Ectodermal cell (in vitro differentiated cells): ENCODE results near the gene CHST3.

Source experiments
- H3K27ac ChIP-seq: 2 replicates; pipeline ENCODE4 v1.7.0; 2013; ENCODE audit warnings: mild to moderate bottlenecking, low read depth, low read length; ENCODE audit not compliant: insufficient read depth, poor library complexity, severe bottlenecking
- H3K27me3 ChIP-seq: 2 replicates; pipeline ENCODE4 v1.7.0; 2013; ENCODE audit warnings: mild to moderate bottlenecking, low read length; ENCODE audit not compliant: insufficient read depth, control insufficient read depth, poor library complexity, severe bottlenecking
- H3K36me3 ChIP-seq: one replicate; pipeline ENCODE4 v1.7.0; 2013; ENCODE audit warnings: low read length; ENCODE audit not compliant: control insufficient read depth, insufficient read depth
- H3K4me1 ChIP-seq: one replicate; pipeline ENCODE4 v1.7.0; 2013; ENCODE audit warnings: low read length; ENCODE audit not compliant: control insufficient read depth, insufficient read depth
- H3K4me3 ChIP-seq: 2 replicates; pipeline ENCODE4 v1.7.0; 2013; ENCODE audit warnings: low read depth, low read length, control low read depth; ENCODE audit not compliant: insufficient read depth
- H3K9me3 ChIP-seq: 2 replicates; pipeline ENCODE4 v1.7.0; 2013; ENCODE audit warnings: mild to moderate bottlenecking, low read length, moderate library complexity; ENCODE audit not compliant: control insufficient read depth
- WGBS, 2 experiments: methylation state at CpG; one replicate each; pipeline ENCODE4 v1.1.7; 2013; ENCODE audit warnings: missing lambda C conversion rate in 2 of 2; 5-methylcytosine and 5-hydroxymethylcytosine counted together

Gene CHST3

GRCh38 chr10:72058989-72059842 is 95.0 kb downstream of the CHST3 start:
- 81 to 82% methylated on average over 21 of the region's 21 CpGs for WGBS, 2 experiments
- no peaks in the 10 kb centered on the region for H3K27me3 ChIP-seq
- no peak overlapping the region for H3K4me3 ChIP-seq
- H3K4me1 ChIP-seq = peaks cover 9% of the 10 kb centered on the region
- no peaks in the 10 kb centered on the region for H3K9me3 ChIP-seq
- no peak overlapping the region for H3K27ac ChIP-seq
- H3K36me3 ChIP-seq = no peaks in the 10 kb centered on the region

GRCh38 chr10:72059843-72060822 is 95.9 kb downstream of the CHST3 start:
- Histone ChIP-seq H3K9me3 (no peaks in the 10 kb centered on the region), H3K4me3 (no peak overlapping the region), H3K4me1 (peaks cover 9% of the 10 kb centered on the region), H3K36me3 (no peaks in the 10 kb centered on the region), H3K27me3 (no peaks in the 10 kb centered on the region), H3K27ac (no peak overlapping the region)
- WGBS, 2 experiments = 91 to 92% methylated on average over 18 to 19 of the region's 19 CpGs

- H3K9me3 ChIP-seq = no peaks in the 10 kb centered on the region
- H3K27me3 ChIP-seq = no peaks in the 10 kb centered on the region
- H3K36me3 ChIP-seq = no peaks in the 10 kb centered on the region
- no peak overlapping the region for H3K4me3 ChIP-seq
- WGBS, 2 experiments = 65 to 66% methylated on average over 5 of the region's 5 CpGs
- H3K27ac ChIP-seq = no peak overlapping the region
- peaks cover 9% of the 10 kb centered on the region for H3K4me1 ChIP-seq
Observed at GRCh38 chr10:72061491-72061890, 97.3 kb downstream of the CHST3 start.

- Histone ChIP-seq H3K36me3 (no peaks in the 10 kb centered on the region), H3K4me3 (no peak overlapping the region), H3K4me1 (peaks cover 9% of the 10 kb centered on the region), H3K9me3 (no peaks in the 10 kb centered on the region), H3K27ac (no peak overlapping the region), H3K27me3 (no peaks in the 10 kb centered on the region)
- 91 to 92% methylated on average over 9 of the region's 9 CpGs for WGBS, 2 experiments
Observed at GRCh38 chr10:72061930-72062329, 97.7 kb downstream of the CHST3 start.

- H3K4me1 ChIP-seq = peaks cover 13% of the 10 kb centered on the region
- H3K4me3 ChIP-seq = no peak overlapping the region
- no peaks in the 10 kb centered on the region for H3K9me3 ChIP-seq
- no peaks in the 10 kb centered on the region for H3K27me3 ChIP-seq
- no peak overlapping the region for H3K27ac ChIP-seq
- 92 to 93% methylated on average over 10 of the region's 10 CpGs for WGBS, 2 experiments
- no peaks in the 10 kb centered on the region for H3K36me3 ChIP-seq
Observed at GRCh38 chr10:72062382-72062781, 98.2 kb downstream of the CHST3 start.
